Measurements from ENCODE around the gene ZDHHC19.

GRCh38 chr3:196163666-196164493 lies 47.3 kb downstream of the ZDHHC19 start:
- no peak for TF ChIP-seq CTCF (IDR thresholded peaks at IDR 0.05)
- no peak for TF ChIP-seq POLR2A (IDR thresholded peaks at IDR 0.05)
